AML-193 (cell line): ENCODE measurements around the gene PEX6.
A peak's percentile ranks its signal among the peaks of the same experiment; 100 is the strongest.
"Not testable (repeated sequence)": the region's sequence is repeated elsewhere in the genome, so short reads cannot be mapped to it uniquely, and the experiment has no call there.

Experiments
- DNase-seq, 2 experiments: peaks; one replicate each; lab custom pipeline; 2025; lab: John Stamatoyannopoulos, UW

Gene PEX6

GRCh38 chr6:42998205-42998604 lies 19.2 kb upstream of the PEX6 start:
- DNase-seq: not testable (repeated sequence)

- no peak for DNase-seq
Measured at GRCh38 chr6:42996513-42996912, 17.5 kb upstream of the PEX6 start.

GRCh38 chr6:42993445-42993844 lies 14.5 kb upstream of the PEX6 start:
- DNase-seq: no peak

GRCh38 chr6:42989923-42990322 lies 10.9 kb upstream of the PEX6 start:
- DNase-seq: no peak

- DNase-seq: no peak
Measured at GRCh38 chr6:42988486-42989020, 9.6 kb upstream of the PEX6 start.

- no peak for DNase-seq
Measured at GRCh38 chr6:42987533-42988451, 8.8 kb upstream of the PEX6 start.

GRCh38 chr6:42984924-42985475 lies 6.0 kb upstream of the PEX6 start:
- no peak for DNase-seq

GRCh38 chr6:42984001-42984923 lies 5.3 kb upstream of the PEX6 start, which contains the start of gene PPP2R5D:
TSS of gene PPP2R5D (plus strand) at chr6:42984570. CDS start at chr6:42984678, 108 bp downstream.
- DNase-seq: peak; percentile 100

- no peak for DNase-seq
Measured at GRCh38 chr6:42981836-42982235, 2.9 kb upstream of the PEX6 start.

GRCh38 chr6:42979523-42980177 lies 669 bp upstream of the PEX6 start:
- DNase-seq: peak; percentile 55 to 67

- DNase-seq: no peak
Measured at GRCh38 chr6:42978487-42978838, 518 bp downstream of the PEX6 start.

- no peak for DNase-seq
Measured at GRCh38 chr6:42974919-42975505, 4.0 kb downstream of the PEX6 start.

- DNase-seq: no peak
Measured at GRCh38 chr6:42973926-42974325, 5.1 kb downstream of the PEX6 start.

GRCh38 chr6:42971746-42972327 lies 7.1 kb downstream of the PEX6 start:
- no peak for DNase-seq

- no peak for DNase-seq
Measured at GRCh38 chr6:42970871-42971612, 7.9 kb downstream of the PEX6 start.

GRCh38 chr6:42969934-42970333 lies 9.0 kb downstream of the PEX6 start:
- DNase-seq: no peak

- DNase-seq: no peak
Measured at GRCh38 chr6:42969431-42969830, 9.6 kb downstream of the PEX6 start.

GRCh38 chr6:42968783-42969182 lies 10.2 kb downstream of the PEX6 start:
- DNase-seq: no peak

- DNase-seq: no peak
Measured at GRCh38 chr6:42968126-42968701, 10.8 kb downstream of the PEX6 start.

- no peak for DNase-seq
Measured at GRCh38 chr6:42967228-42967627, 11.8 kb downstream of the PEX6 start.
